Measurements from ENCODE around the gene CLDN14. TPM values are rescaled to one million over a fixed set of nuclear protein-coding genes. Genes with fewer than 3 reads are reported as not detected.

Gene CLDN14
- polyA plus RNA-seq, result not detected
- long read RNA-seq, donor 1, result 0 reads
- long read RNA-seq, donor 2, result 0 reads
- long read RNA-seq, donor 3, result 0 reads
- long read RNA-seq, donor 4, result 0 reads
- long read RNA-seq, donor 5, result 0 reads
- long read RNA-seq, donor 6, result 0 reads
- long read RNA-seq, donor 7, result 0 reads
- long read RNA-seq, donor 8, result 0 reads
- long read RNA-seq, donor 9, result 0 reads
- long read RNA-seq, donor 10, result 0 reads
- long read RNA-seq, donor 11, result 0 reads

GRCh38 chr21:36479415-36480402 is at the start of gene CLDN14:
TSS of gene CLDN14 (minus strand) at chr21:36480122. CDS start at chr21:36461695, 18,427 bp downstream.
- 60% methylated on average over 1 of the region's 25 CpGs for WGBS (ENCODE audit: insufficient coverage, low lambda C conversion rate)
- no peaks in the 10 kb centered on the region for H3K36me3 ChIP-seq (ENCODE audit: control insufficient read depth, insufficient read depth, low read length)
- H3K27ac ChIP-seq (ENCODE audit: low read length), result no peak within 1 kb of the TSS
- H3K27me3 ChIP-seq (ENCODE audit: control insufficient read depth, insufficient read depth, low read length), result no peaks in the 10 kb centered on the region
- H3K4me3 ChIP-seq (ENCODE audit: low read length), result no peak within 1 kb of the TSS
- no peak for DNase-seq
- no peaks in the 10 kb centered on the region for H3K9me3 ChIP-seq (ENCODE audit: control insufficient read depth, low read depth, low read length)
- no peaks in the 10 kb centered on the region for H3K4me1 ChIP-seq (ENCODE audit: control insufficient read depth, insufficient read depth, low read length)

GRCh38 chr21:36528716-36529115 is 48.8 kb upstream of the CLDN14 start:
- Histone ChIP-seq H3K27me3 (ENCODE audit: control insufficient read depth, insufficient read depth, low read length) (peaks cover 17% of the 10 kb centered on the region), H3K4me1 (ENCODE audit: control insufficient read depth, insufficient read depth, low read length) (no peaks in the 10 kb centered on the region), H3K27ac (ENCODE audit: low read length) (no peak overlapping the region), H3K9me3 (ENCODE audit: control insufficient read depth, low read depth, low read length) (no peaks in the 10 kb centered on the region), H3K4me3 (ENCODE audit: low read length) (no peak overlapping the region), H3K36me3 (ENCODE audit: control insufficient read depth, insufficient read depth, low read length) (no peaks in the 10 kb centered on the region)
- no peak for DNase-seq
- WGBS (ENCODE audit: insufficient coverage, low lambda C conversion rate), result no CpG with 5 or more reads among the region's 6 CpGs

- no peaks in the 10 kb centered on the region for H3K9me3 ChIP-seq (ENCODE audit: control insufficient read depth, low read depth, low read length)
- H3K27ac ChIP-seq (ENCODE audit: low read length), result no peak overlapping the region
- WGBS (ENCODE audit: insufficient coverage, low lambda C conversion rate), result 100% methylated on average over 1 of the region's 6 CpGs
- H3K4me3 ChIP-seq (ENCODE audit: low read length), result no peak overlapping the region
- peaks cover 17% of the 10 kb centered on the region for H3K27me3 ChIP-seq (ENCODE audit: control insufficient read depth, insufficient read depth, low read length)
- H3K36me3 ChIP-seq (ENCODE audit: control insufficient read depth, insufficient read depth, low read length), result no peaks in the 10 kb centered on the region
- H3K4me1 ChIP-seq (ENCODE audit: control insufficient read depth, insufficient read depth, low read length), result no peaks in the 10 kb centered on the region
- DNase-seq, result no peak
Measured at GRCh38 chr21:36527317-36527716, 47.4 kb upstream of the CLDN14 start.

GRCh38 chr21:36526104-36526503 is 46.2 kb upstream of the CLDN14 start:
- no CpG with 5 or more reads among the region's 4 CpGs for WGBS (ENCODE audit: insufficient coverage, low lambda C conversion rate)
- Histone ChIP-seq H3K4me3 (ENCODE audit: low read length) (no peak overlapping the region), H3K36me3 (ENCODE audit: control insufficient read depth, insufficient read depth, low read length) (no peaks in the 10 kb centered on the region), H3K9me3 (ENCODE audit: control insufficient read depth, low read depth, low read length) (no peaks in the 10 kb centered on the region), H3K27me3 (ENCODE audit: control insufficient read depth, insufficient read depth, low read length) (peaks cover 17% of the 10 kb centered on the region), H3K4me1 (ENCODE audit: control insufficient read depth, insufficient read depth, low read length) (no peaks in the 10 kb centered on the region), H3K27ac (ENCODE audit: low read length) (no peak overlapping the region)
- no peak for DNase-seq

- Histone ChIP-seq H3K27ac (ENCODE audit: low read length) (no peak overlapping the region), H3K4me1 (ENCODE audit: control insufficient read depth, insufficient read depth, low read length) (no peaks in the 10 kb centered on the region), H3K4me3 (ENCODE audit: low read length) (no peak overlapping the region), H3K9me3 (ENCODE audit: control insufficient read depth, low read depth, low read length) (no peaks in the 10 kb centered on the region), H3K36me3 (ENCODE audit: control insufficient read depth, insufficient read depth, low read length) (no peaks in the 10 kb centered on the region), H3K27me3 (ENCODE audit: control insufficient read depth, insufficient read depth, low read length) (peaks cover 11% of the 10 kb centered on the region)
- WGBS (ENCODE audit: insufficient coverage, low lambda C conversion rate), result no CpG with 5 or more reads among the region's 9 CpGs
- DNase-seq, result no peak
Measured at GRCh38 chr21:36524477-36524876, 44.6 kb upstream of the CLDN14 start.

- no peaks in the 10 kb centered on the region for H3K36me3 ChIP-seq (ENCODE audit: control insufficient read depth, insufficient read depth, low read length)
- WGBS (ENCODE audit: insufficient coverage, low lambda C conversion rate), result no CpG with 5 or more reads among the region's 14 CpGs
- H3K4me3 ChIP-seq (ENCODE audit: low read length), result no peak overlapping the region
- peaks cover 1% of the 10 kb centered on the region for H3K27me3 ChIP-seq (ENCODE audit: control insufficient read depth, insufficient read depth, low read length)
- H3K4me1 ChIP-seq (ENCODE audit: control insufficient read depth, insufficient read depth, low read length), result no peaks in the 10 kb centered on the region
- no peaks in the 10 kb centered on the region for H3K9me3 ChIP-seq (ENCODE audit: control insufficient read depth, low read depth, low read length)
- H3K27ac ChIP-seq (ENCODE audit: low read length), result no peak overlapping the region
- no peak for DNase-seq
Measured at GRCh38 chr21:36522219-36522808, 42.4 kb upstream of the CLDN14 start.

GRCh38 chr21:36518883-36519492 is 39.1 kb upstream of the CLDN14 start:
- Histone ChIP-seq H3K9me3 (ENCODE audit: control insufficient read depth, low read depth, low read length) (no peaks in the 10 kb centered on the region), H3K27me3 (ENCODE audit: control insufficient read depth, insufficient read depth, low read length) (no peaks in the 10 kb centered on the region), H3K36me3 (ENCODE audit: control insufficient read depth, insufficient read depth, low read length) (no peaks in the 10 kb centered on the region), H3K4me3 (ENCODE audit: low read length) (no peak overlapping the region), H3K27ac (ENCODE audit: low read length) (no peak overlapping the region), H3K4me1 (ENCODE audit: control insufficient read depth, insufficient read depth, low read length) (no peaks in the 10 kb centered on the region)
- WGBS (ENCODE audit: insufficient coverage, low lambda C conversion rate), result no CpG with 5 or more reads among the region's 10 CpGs
- no peak for DNase-seq

GRCh38 chr21:36517366-36518075 is 37.6 kb upstream of the CLDN14 start:
- H3K36me3 ChIP-seq (ENCODE audit: control insufficient read depth, insufficient read depth, low read length), result no peaks in the 10 kb centered on the region
- H3K27me3 ChIP-seq (ENCODE audit: control insufficient read depth, insufficient read depth, low read length), result peaks cover 3% of the 10 kb centered on the region
- H3K9me3 ChIP-seq (ENCODE audit: control insufficient read depth, low read depth, low read length), result no peaks in the 10 kb centered on the region
- no peak overlapping the region for H3K4me3 ChIP-seq (ENCODE audit: low read length)
- DNase-seq, result no peak
- no peak overlapping the region for H3K27ac ChIP-seq (ENCODE audit: low read length)
- no peaks in the 10 kb centered on the region for H3K4me1 ChIP-seq (ENCODE audit: control insufficient read depth, insufficient read depth, low read length)
- no CpG with 5 or more reads among the region's 6 CpGs for WGBS (ENCODE audit: insufficient coverage, low lambda C conversion rate)

- Histone ChIP-seq H3K9me3 (ENCODE audit: control insufficient read depth, low read depth, low read length) (no peaks in the 10 kb centered on the region), H3K27ac (ENCODE audit: low read length) (no peak overlapping the region), H3K4me1 (ENCODE audit: control insufficient read depth, insufficient read depth, low read length) (no peaks in the 10 kb centered on the region), H3K4me3 (ENCODE audit: low read length) (no peak overlapping the region), H3K27me3 (ENCODE audit: control insufficient read depth, insufficient read depth, low read length) (peaks cover 11% of the 10 kb centered on the region), H3K36me3 (ENCODE audit: control insufficient read depth, insufficient read depth, low read length) (no peaks in the 10 kb centered on the region)
- no CpG with 5 or more reads among the region's 3 CpGs for WGBS (ENCODE audit: insufficient coverage, low lambda C conversion rate)
- DNase-seq, result no peak
Measured at GRCh38 chr21:36516281-36516680, 36.4 kb upstream of the CLDN14 start.

GRCh38 chr21:36513430-36513829 is 33.5 kb upstream of the CLDN14 start:
- Histone ChIP-seq H3K9me3 (ENCODE audit: control insufficient read depth, low read depth, low read length) (no peaks in the 10 kb centered on the region), H3K36me3 (ENCODE audit: control insufficient read depth, insufficient read depth, low read length) (no peaks in the 10 kb centered on the region), H3K4me3 (ENCODE audit: low read length) (no peak overlapping the region), H3K4me1 (ENCODE audit: control insufficient read depth, insufficient read depth, low read length) (no peaks in the 10 kb centered on the region), H3K27me3 (ENCODE audit: control insufficient read depth, insufficient read depth, low read length) (peaks cover 14% of the 10 kb centered on the region), H3K27ac (ENCODE audit: low read length) (no peak overlapping the region)
- no CpG with 5 or more reads among the region's 1 CpG for WGBS (ENCODE audit: insufficient coverage, low lambda C conversion rate)
- DNase-seq, result no peak
